ENCODE data around the gene KLHL28.

GRCh38 chr14:44982594-44982993, 20.8 kb upstream of the KLHL28 start:
- TF ChIP-seq CTCF (IDR thresholded peaks at IDR 0.05) (no peak), POLR2A (IDR thresholded peaks at IDR 0.05) (no peak)

All from lower leg skin (tissue), 3 donors.